Measurements from ENCODE around the gene ZNF814. TPM values are rescaled to one million over a fixed set of nuclear protein-coding genes. Genes with fewer than 3 reads are reported as not detected.

Gene ZNF814
- total and polyA plus RNA-seq, 2 experiments from 2014 or later: 80.4 to 86.9 TPM

GRCh38 chr19:57803265-57803593 lies 85.6 kb downstream of the ZNF814 start:
- Histone ChIP-seq H3K4me2 (peak overlapping the region; percentile 75), H3K9me2 (ENCODE audit: insufficient read depth) (no peaks in the 10 kb centered on the region), H3K36me3 (ENCODE audit: insufficient read depth) (peaks cover 7% of the 10 kb centered on the region; the same call in 1 of the 2 replicates), H4K20me1 (replicated peaks; ENCODE audit: insufficient read depth) (no peaks in the 10 kb centered on the region), H3K79me2 (replicated peaks; ENCODE audit: insufficient read depth) (peaks cover 6% of the 10 kb centered on the region; the same call in 1 of the 2 replicates), H3K4me1 (ENCODE audit: insufficient read depth) (peaks cover 36% of the 10 kb centered on the region), H3K4me3 (peak overlapping the region; percentile 60), H3K27me3 (ENCODE audit: insufficient read depth) (no peaks in the 10 kb centered on the region), H2AFZ (no peak overlapping the region), H3F3A (replicated peaks; ENCODE audit: low read depth) (peaks cover 4% of the 10 kb centered on the region; the same call in 1 of the 2 replicates), H3K27ac (ENCODE audit: low read depth) (peak overlapping the region; percentile 100)
- H3K27me3 Mint-ChIP-seq (ENCODE audit: insufficient read depth, low read depth, poor library complexity): peaks cover 10% of the 10 kb centered on the region
- H3K36me3 Mint-ChIP-seq (ENCODE audit: low read depth): peaks cover 23% of the 10 kb centered on the region
- no peaks in the 10 kb centered on the region for H3K9me3 Mint-ChIP-seq
- ATAC-seq: peak; percentile 22
- DNase-seq (ENCODE audit: low spot score): peak; percentile 70
- peak overlapping the region; percentile 96 for H3K27ac Mint-ChIP-seq
- peak overlapping the region; percentile 86 for H3K4me3 Mint-ChIP-seq
- peaks cover 52% of the 10 kb centered on the region for H3K4me1 Mint-ChIP-seq
- TF ChIP-seq ZNF331 (CRISPR knock-in tag; IDR thresholded peaks at IDR 0.05; ENCODE audit: low read depth) (no peak), ETS1 (IDR thresholded peaks at IDR 0.05) (no peak)

- no peak overlapping the region for H2AFZ ChIP-seq
- ATAC-seq (peak; percentile 9; the same call in 1 of the 3 replicates), DNase-seq (ENCODE audit: low spot score) (peak; percentile 55)
- H3K79me2 ChIP-seq (replicated peaks; ENCODE audit: insufficient read depth): peaks cover 6% of the 10 kb centered on the region; the same call in 1 of the 2 replicates
- no peaks in the 10 kb centered on the region for H4K20me1 ChIP-seq (replicated peaks; ENCODE audit: insufficient read depth)
- peak overlapping the region; percentile 6 for H3K4me2 ChIP-seq
- H3K4me1 Mint-ChIP-seq: peaks cover 52% of the 10 kb centered on the region
- peaks cover 10% of the 10 kb centered on the region for H3K27me3 Mint-ChIP-seq (ENCODE audit: insufficient read depth, low read depth, poor library complexity)
- H3K27ac ChIP-seq (ENCODE audit: low read depth): peak overlapping the region; percentile 100
- peaks cover 36% of the 10 kb centered on the region for H3K4me1 ChIP-seq (ENCODE audit: insufficient read depth)
- no peaks in the 10 kb centered on the region for H3K9me2 ChIP-seq (ENCODE audit: insufficient read depth)
- TF ChIP-seq POLR2AphosphoS5 (IDR thresholded peaks at IDR 0.05; ENCODE audit: low read depth): no peak
- TF ChIP-seq CTCF (conservative IDR thresholded peaks at IDR 0.05; ENCODE audit: low read depth in 2 of 2): peak in 1 of 2 experiments; percentile 49; a peak in 3 of 4 replicates
- TF ChIP-seq, protein P1, sequence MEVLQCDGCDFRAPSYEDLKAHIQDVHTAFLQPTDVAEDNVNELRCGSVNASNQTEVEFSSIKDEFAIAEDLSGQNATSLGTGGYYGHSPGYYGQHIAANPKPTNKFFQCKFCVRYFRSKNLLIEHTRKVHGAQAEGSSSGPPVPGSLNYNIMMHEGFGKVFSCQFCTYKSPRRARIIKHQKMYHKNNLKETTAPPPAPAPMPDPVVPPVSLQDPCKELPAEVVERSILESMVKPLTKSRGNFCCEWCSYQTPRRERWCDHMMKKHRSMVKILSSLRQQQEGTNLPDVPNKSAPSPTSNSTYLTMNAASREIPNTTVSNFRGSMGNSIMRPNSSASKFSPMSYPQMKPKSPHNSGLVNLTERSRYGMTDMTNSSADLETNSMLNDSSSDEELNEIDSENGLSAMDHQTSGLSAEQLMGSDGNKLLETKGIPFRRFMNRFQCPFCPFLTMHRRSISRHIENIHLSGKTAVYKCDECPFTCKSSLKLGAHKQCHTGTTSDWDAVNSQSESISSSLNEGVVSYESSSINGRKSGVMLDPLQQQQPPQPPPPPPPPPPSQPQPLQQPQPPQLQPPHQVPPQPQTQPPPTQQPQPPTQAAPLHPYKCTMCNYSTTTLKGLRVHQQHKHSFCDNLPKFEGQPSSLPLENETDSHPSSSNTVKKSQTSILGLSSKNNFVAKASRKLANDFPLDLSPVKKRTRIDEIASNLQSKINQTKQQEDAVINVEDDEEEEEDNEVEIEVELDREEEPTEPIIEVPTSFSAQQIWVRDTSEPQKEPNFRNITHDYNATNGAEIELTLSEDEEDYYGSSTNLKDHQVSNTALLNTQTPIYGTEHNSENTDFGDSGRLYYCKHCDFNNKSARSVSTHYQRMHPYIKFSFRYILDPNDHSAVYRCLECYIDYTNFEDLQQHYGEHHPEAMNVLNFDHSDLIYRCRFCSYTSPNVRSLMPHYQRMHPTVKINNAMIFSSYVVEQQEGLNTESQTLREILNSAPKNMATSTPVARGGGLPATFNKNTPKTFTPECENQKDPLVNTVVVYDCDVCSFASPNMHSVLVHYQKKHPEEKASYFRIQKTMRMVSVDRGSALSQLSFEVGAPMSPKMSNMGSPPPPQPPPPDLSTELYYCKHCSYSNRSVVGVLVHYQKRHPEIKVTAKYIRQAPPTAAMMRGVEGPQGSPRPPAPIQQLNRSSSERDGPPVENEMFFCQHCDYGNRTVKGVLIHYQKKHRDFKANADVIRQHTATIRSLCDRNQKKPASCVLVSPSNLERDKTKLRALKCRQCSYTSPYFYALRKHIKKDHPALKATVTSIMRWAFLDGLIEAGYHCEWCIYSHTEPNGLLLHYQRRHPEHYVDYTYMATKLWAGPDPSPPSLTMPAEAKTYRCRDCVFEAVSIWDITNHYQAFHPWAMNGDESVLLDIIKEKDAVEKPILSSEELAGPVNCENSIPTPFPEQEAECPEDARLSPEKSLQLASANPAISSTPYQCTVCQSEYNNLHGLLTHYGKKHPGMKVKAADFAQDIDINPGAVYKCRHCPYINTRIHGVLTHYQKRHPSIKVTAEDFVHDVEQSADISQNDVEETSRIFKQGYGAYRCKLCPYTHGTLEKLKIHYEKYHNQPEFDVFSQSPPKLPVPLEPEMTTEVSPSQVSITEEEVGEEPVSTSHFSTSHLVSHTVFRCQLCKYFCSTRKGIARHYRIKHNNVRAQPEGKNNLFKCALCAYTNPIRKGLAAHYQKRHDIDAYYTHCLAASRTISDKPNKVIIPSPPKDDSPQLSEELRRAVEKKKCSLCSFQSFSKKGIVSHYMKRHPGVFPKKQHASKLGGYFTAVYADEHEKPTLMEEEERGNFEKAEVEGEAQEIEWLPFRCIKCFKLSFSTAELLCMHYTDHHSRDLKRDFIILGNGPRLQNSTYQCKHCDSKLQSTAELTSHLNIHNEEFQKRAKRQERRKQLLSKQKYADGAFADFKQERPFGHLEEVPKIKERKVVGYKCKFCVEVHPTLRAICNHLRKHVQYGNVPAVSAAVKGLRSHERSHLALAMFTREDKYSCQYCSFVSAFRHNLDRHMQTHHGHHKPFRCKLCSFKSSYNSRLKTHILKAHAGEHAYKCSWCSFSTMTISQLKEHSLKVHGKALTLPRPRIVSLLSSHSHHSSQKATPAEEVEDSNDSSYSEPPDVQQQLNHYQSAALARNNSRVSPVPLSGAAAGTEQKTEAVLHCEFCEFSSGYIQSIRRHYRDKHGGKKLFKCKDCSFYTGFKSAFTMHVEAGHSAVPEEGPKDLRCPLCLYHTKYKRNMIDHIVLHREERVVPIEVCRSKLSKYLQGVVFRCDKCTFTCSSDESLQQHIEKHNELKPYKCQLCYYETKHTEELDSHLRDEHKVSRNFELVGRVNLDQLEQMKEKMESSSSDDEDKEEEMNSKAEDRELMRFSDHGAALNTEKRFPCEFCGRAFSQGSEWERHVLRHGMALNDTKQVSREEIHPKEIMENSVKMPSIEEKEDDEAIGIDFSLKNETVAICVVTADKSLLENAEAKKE (CRISPR knock-in tag; IDR thresholded peaks at IDR 0.05): 0 out of 2 replicates have a peak, but pooled peaks have one; percentile 23
- TF ChIP-seq STAT1 (IDR thresholded peaks at IDR 0.05; ENCODE audit: unreplicated experiment): no peak
- TF ChIP-seq ZNF331 (CRISPR knock-in tag; IDR thresholded peaks at IDR 0.05; ENCODE audit: low read depth): no peak
- no peak for TF ChIP-seq ZNF114 (CRISPR knock-in tag; IDR thresholded peaks at IDR 0.05)
- TF ChIP-seq, protein P2, sequence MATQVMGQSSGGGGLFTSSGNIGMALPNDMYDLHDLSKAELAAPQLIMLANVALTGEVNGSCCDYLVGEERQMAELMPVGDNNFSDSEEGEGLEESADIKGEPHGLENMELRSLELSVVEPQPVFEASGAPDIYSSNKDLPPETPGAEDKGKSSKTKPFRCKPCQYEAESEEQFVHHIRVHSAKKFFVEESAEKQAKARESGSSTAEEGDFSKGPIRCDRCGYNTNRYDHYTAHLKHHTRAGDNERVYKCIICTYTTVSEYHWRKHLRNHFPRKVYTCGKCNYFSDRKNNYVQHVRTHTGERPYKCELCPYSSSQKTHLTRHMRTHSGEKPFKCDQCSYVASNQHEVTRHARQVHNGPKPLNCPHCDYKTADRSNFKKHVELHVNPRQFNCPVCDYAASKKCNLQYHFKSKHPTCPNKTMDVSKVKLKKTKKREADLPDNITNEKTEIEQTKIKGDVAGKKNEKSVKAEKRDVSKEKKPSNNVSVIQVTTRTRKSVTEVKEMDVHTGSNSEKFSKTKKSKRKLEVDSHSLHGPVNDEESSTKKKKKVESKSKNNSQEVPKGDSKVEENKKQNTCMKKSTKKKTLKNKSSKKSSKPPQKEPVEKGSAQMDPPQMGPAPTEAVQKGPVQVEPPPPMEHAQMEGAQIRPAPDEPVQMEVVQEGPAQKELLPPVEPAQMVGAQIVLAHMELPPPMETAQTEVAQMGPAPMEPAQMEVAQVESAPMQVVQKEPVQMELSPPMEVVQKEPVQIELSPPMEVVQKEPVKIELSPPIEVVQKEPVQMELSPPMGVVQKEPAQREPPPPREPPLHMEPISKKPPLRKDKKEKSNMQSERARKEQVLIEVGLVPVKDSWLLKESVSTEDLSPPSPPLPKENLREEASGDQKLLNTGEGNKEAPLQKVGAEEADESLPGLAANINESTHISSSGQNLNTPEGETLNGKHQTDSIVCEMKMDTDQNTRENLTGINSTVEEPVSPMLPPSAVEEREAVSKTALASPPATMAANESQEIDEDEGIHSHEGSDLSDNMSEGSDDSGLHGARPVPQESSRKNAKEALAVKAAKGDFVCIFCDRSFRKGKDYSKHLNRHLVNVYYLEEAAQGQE (IDR thresholded peaks at IDR 0.05; ENCODE audit: unreplicated experiment): no peak
- no peak for TF ChIP-seq EZH2phosphoT487 (IDR thresholded peaks at IDR 0.05; ENCODE audit: unreplicated experiment)
- H3K9me3 Mint-ChIP-seq: no peaks in the 10 kb centered on the region
- H3K36me3 ChIP-seq (ENCODE audit: insufficient read depth): no peaks in the 10 kb centered on the region
- peak overlapping the region; percentile 79 for H3K27ac Mint-ChIP-seq
- peaks cover 4% of the 10 kb centered on the region; the same call in 1 of the 2 replicates for H3F3A ChIP-seq (replicated peaks; ENCODE audit: low read depth)
- peak overlapping the region; percentile 52 for H3K4me3 Mint-ChIP-seq
- no peaks in the 10 kb centered on the region for H3K27me3 ChIP-seq (ENCODE audit: insufficient read depth)
- H3K4me3 ChIP-seq: peak overlapping the region; percentile 27; the same call in 1 of the 2 replicates
- peaks cover 16% of the 10 kb centered on the region for H3K36me3 Mint-ChIP-seq (ENCODE audit: low read depth)
Observed at GRCh38 chr19:57802269-57802668, 86.6 kb downstream of the ZNF814 start.
